ENCODE measurements around the gene ATP8A2. TPM values are rescaled to one million over a fixed set of nuclear protein-coding genes. Genes with fewer than 3 reads are reported as not detected.

The ATP8A2 gene
- total RNA-seq, 5 donors from 2014 or later (not counting 1 experiment from before 2014, with no cell fraction given), result 0.39 to 0.85 (median 0.73) TPM

GRCh38 chr13:25840931-25841330 lies 469.2 kb downstream of the ATP8A2 start:
- peaks cover 2 to 3% of the 10 kb centered on the region in 2 donors for H3K27me3 Mint-ChIP-seq
- no CpG with 5 or more reads among the region's 2 CpGs for WGBS (ENCODE audit: insufficient coverage)
- H3K4me3 Mint-ChIP-seq, result no peak overlapping the region
- Histone ChIP-seq H3K4me3 (ENCODE audit: control insufficient read depth in 1 of 2, extremely low read depth in 1 of 2, low read length in 1 of 2) (no peak overlapping the region), H3K27ac (ENCODE audit: low read length) (no peak overlapping the region), H3K36me3 (ENCODE audit: control insufficient read depth in 2 of 2, extremely low read depth in 1 of 2, insufficient read depth in 1 of 2, low read length in 1 of 2) (no peaks in the 10 kb centered on the region), H3K9me3 (no peaks in the 10 kb centered on the region), H3K4me1 (ENCODE audit: control insufficient read depth in 1 of 2, extremely low read depth in 1 of 2, insufficient read depth in 2 of 2, low read length in 2 of 2) (peaks cover 0 to 2% of the 10 kb centered on the region in 2 experiments), H3K27me3 (replicated peaks in 1 of 2; ENCODE audit: control insufficient read depth in 2 of 2, extremely low read depth in 1 of 2, insufficient read depth in 2 of 2, low read length in 1 of 2) (peaks cover 0 to 3% of the 10 kb centered on the region in 2 experiments)
- ChIA-PET CTCF (no interaction called here), POLR2A (no interaction called here)
- no peak overlapping the region for H3K27ac Mint-ChIP-seq
- ATAC-seq (replicated peaks in 1 of 4) (no peak), DNase-seq (no peak)
- no peaks in the 10 kb centered on the region for H3K36me3 Mint-ChIP-seq
- H3K4me1 Mint-ChIP-seq, result peaks cover 2 to 15% (median 6%) of the 10 kb centered on the region in 3 donors
- H3K9me3 Mint-ChIP-seq, result peaks cover 0 to 3% (median 0%) of the 10 kb centered on the region in 3 donors

GRCh38 chr13:25843692-25844091 lies 471.9 kb downstream of the ATP8A2 start:
- Mint-ChIP-seq H3K4me3 (no peak overlapping the region), H3K27ac (no peak overlapping the region), H3K4me1 (peaks cover 28 to 43% (median 31%) of the 10 kb centered on the region in 3 donors), H3K36me3 (no peaks in the 10 kb centered on the region), H3K27me3 (peaks cover 0 to 3% of the 10 kb centered on the region in 2 donors), H3K9me3 (peaks cover 0 to 3% (median 0%) of the 10 kb centered on the region in 3 donors)
- H3K27ac ChIP-seq (ENCODE audit: low read length), result no peak overlapping the region
- ChIA-PET CTCF (no interaction called here), POLR2A (no interaction called here)
- H3K4me1 ChIP-seq (ENCODE audit: control insufficient read depth in 1 of 2, extremely low read depth in 1 of 2, insufficient read depth in 2 of 2, low read length in 2 of 2), result peaks cover 3 to 25% of the 10 kb centered on the region in 2 experiments
- H3K9me3 ChIP-seq, result no peaks in the 10 kb centered on the region
- H3K4me3 ChIP-seq (ENCODE audit: control insufficient read depth in 1 of 2, extremely low read depth in 1 of 2, low read length in 1 of 2), result no peak overlapping the region
- ATAC-seq (replicated peaks in 1 of 4) (no peak), DNase-seq (no peak)
- 100% methylated on average over 1 of the region's 4 CpGs for WGBS (ENCODE audit: insufficient coverage)
- H3K36me3 ChIP-seq (ENCODE audit: control insufficient read depth in 2 of 2, extremely low read depth in 1 of 2, insufficient read depth in 1 of 2, low read length in 1 of 2), result no peaks in the 10 kb centered on the region
- peaks cover 0 to 3% of the 10 kb centered on the region in 2 experiments for H3K27me3 ChIP-seq (replicated peaks in 1 of 2; ENCODE audit: control insufficient read depth in 2 of 2, extremely low read depth in 1 of 2, insufficient read depth in 2 of 2, low read length in 1 of 2)

- 87% methylated on average over 3 of the region's 7 CpGs for WGBS (ENCODE audit: insufficient coverage)
- no peak overlapping the region for H3K27ac ChIP-seq (ENCODE audit: low read length)
- H3K27me3 ChIP-seq (replicated peaks in 1 of 2; ENCODE audit: control insufficient read depth in 2 of 2, extremely low read depth in 1 of 2, insufficient read depth in 2 of 2, low read length in 1 of 2), result peaks cover 0 to 3% of the 10 kb centered on the region in 2 experiments
- ATAC-seq (replicated peaks in 1 of 4), result no peak
- H3K4me3 Mint-ChIP-seq, result no peak overlapping the region
- peaks cover 0 to 3% (median 0%) of the 10 kb centered on the region in 3 donors for H3K9me3 Mint-ChIP-seq
- H3K4me1 Mint-ChIP-seq, result peaks cover 36 to 45% (median 39%) of the 10 kb centered on the region in 3 donors
- H3K27ac Mint-ChIP-seq, result no peak overlapping the region
- H3K36me3 ChIP-seq (ENCODE audit: control insufficient read depth in 2 of 2, extremely low read depth in 1 of 2, insufficient read depth in 1 of 2, low read length in 1 of 2), result no peaks in the 10 kb centered on the region
- no peak overlapping the region for H3K4me3 ChIP-seq (ENCODE audit: control insufficient read depth in 1 of 2, extremely low read depth in 1 of 2, low read length in 1 of 2)
- peaks cover 3 to 28% of the 10 kb centered on the region in 2 experiments for H3K4me1 ChIP-seq (ENCODE audit: control insufficient read depth in 1 of 2, extremely low read depth in 1 of 2, insufficient read depth in 2 of 2, low read length in 2 of 2)
- H3K9me3 ChIP-seq, result no peaks in the 10 kb centered on the region
- no peaks in the 10 kb centered on the region for H3K36me3 Mint-ChIP-seq
- ChIA-PET POLR2A (no interaction called here), CTCF (no interaction called here)
- DNase-seq, result no peak
- H3K27me3 Mint-ChIP-seq, result peaks cover 0 to 3% of the 10 kb centered on the region in 2 donors
Measured at GRCh38 chr13:25844559-25845434, 473.0 kb downstream of the ATP8A2 start.

GRCh38 chr13:25846222-25846984 lies 474.6 kb downstream of the ATP8A2 start:
- no peaks in the 10 kb centered on the region for H3K9me3 ChIP-seq
- Mint-ChIP-seq H3K4me3 (peak overlapping the region; percentile 58 to 63 (median 62)), H3K9me3 (peaks cover 0 to 3% (median 0%) of the 10 kb centered on the region in 3 donors), H3K36me3 (no peaks in the 10 kb centered on the region), H3K27ac (peak overlapping the region; percentile 60 to 91), H3K27me3 (peaks cover 0 to 3% of the 10 kb centered on the region in 2 donors), H3K4me1 (peaks cover 34 to 43% (median 42%) of the 10 kb centered on the region in 3 donors)
- H3K36me3 ChIP-seq (ENCODE audit: control insufficient read depth in 2 of 2, extremely low read depth in 1 of 2, insufficient read depth in 1 of 2, low read length in 1 of 2), result no peaks in the 10 kb centered on the region
- WGBS (ENCODE audit: insufficient coverage), result 90% methylated on average over 3 of the region's 4 CpGs
- H3K4me1 ChIP-seq (ENCODE audit: control insufficient read depth in 1 of 2, extremely low read depth in 1 of 2, insufficient read depth in 2 of 2, low read length in 2 of 2), result peaks cover 3 to 28% of the 10 kb centered on the region in 2 experiments
- DNase-seq (no peak), ATAC-seq (replicated peaks in 1 of 4) (peak in 1 of 4 experiments; percentile 8)
- ChIA-PET POLR2A (no interaction called here), CTCF (no interaction called here)
- peaks cover 0 to 3% of the 10 kb centered on the region in 2 experiments for H3K27me3 ChIP-seq (replicated peaks in 1 of 2; ENCODE audit: control insufficient read depth in 2 of 2, extremely low read depth in 1 of 2, insufficient read depth in 2 of 2, low read length in 1 of 2)
- H3K27ac ChIP-seq (ENCODE audit: low read length), result peak overlapping the region; percentile 62
- no peak overlapping the region for H3K4me3 ChIP-seq (ENCODE audit: control insufficient read depth in 1 of 2, extremely low read depth in 1 of 2, low read length in 1 of 2)

GRCh38 chr13:25847145-25847544 lies 475.4 kb downstream of the ATP8A2 start:
- WGBS (ENCODE audit: insufficient coverage), result no CpG with 5 or more reads among the region's 5 CpGs
- CTCF ChIA-PET, result interaction anchor here in 1 of 2 donors (0.8 kb wide), 1 partner anchor 124 kb away, joined by 4 read pairs; no protein-coding TSS in a partner anchor
- Histone ChIP-seq H3K36me3 (ENCODE audit: control insufficient read depth in 2 of 2, extremely low read depth in 1 of 2, insufficient read depth in 1 of 2, low read length in 1 of 2) (no peaks in the 10 kb centered on the region), H3K9me3 (no peaks in the 10 kb centered on the region), H3K27me3 (replicated peaks in 1 of 2; ENCODE audit: control insufficient read depth in 2 of 2, extremely low read depth in 1 of 2, insufficient read depth in 2 of 2, low read length in 1 of 2) (no peaks in the 10 kb centered on the region), H3K4me3 (ENCODE audit: control insufficient read depth in 1 of 2, extremely low read depth in 1 of 2, low read length in 1 of 2) (no peak overlapping the region), H3K27ac (ENCODE audit: low read length) (peak overlapping the region; percentile 62), H3K4me1 (ENCODE audit: control insufficient read depth in 1 of 2, extremely low read depth in 1 of 2, insufficient read depth in 2 of 2, low read length in 2 of 2) (peaks cover 3 to 28% of the 10 kb centered on the region in 2 experiments)
- Mint-ChIP-seq H3K9me3 (no peaks in the 10 kb centered on the region), H3K27ac (peak overlapping the region; percentile 60 to 91), H3K4me1 (peaks cover 34 to 43% (median 42%) of the 10 kb centered on the region in 3 donors), H3K4me3 (peak overlapping the region; percentile 58 to 63 (median 62)), H3K27me3 (no peaks in the 10 kb centered on the region), H3K36me3 (no peaks in the 10 kb centered on the region)
- DNase-seq, result peak in 7 of 35 experiments; percentile 7 to 63 (median 15)
- POLR2A ChIA-PET, result no interaction called here
- ATAC-seq (replicated peaks in 1 of 4), result peak; percentile 65 to 94 (median 82)
